HG03457 (cell line): ENCODE results near the gene HCFC1R1.
A peak's percentile ranks its signal among the peaks of the same experiment; 100 is the strongest.

ENCODE experiments used
- ATAC-seq: cut with Tn5 transposase; IDR thresholded peaks from one replicate; pipeline ENCODE4 v1.9.1; 2021; ENCODE audit warnings: moderate number of reproducible peaks; ENCODE audit not compliant: unreplicated experiment

The HCFC1R1 gene

DNA sequence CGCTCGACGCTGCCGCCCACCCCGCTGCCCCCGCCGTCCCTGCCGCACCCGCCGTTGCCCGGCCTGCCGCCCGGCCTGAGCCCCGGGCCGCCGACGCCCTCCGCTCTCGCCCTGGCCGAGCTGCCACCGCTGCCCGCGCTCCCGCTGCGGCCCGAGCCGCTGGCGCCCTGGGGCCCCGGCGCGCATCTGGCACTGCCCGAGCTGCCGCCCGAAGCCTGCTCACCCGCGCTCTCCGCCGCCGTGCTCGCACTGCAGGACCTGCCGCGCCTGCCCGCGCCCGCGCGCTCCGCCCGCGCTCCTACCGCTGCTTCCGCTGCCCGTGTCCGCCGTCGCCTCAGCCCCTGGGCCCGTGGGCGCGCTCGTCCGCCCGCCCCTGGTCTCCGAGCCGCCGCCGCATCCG lies 19.4 kb downstream of the HCFC1R1 start:
- no peak for ATAC-seq

- ATAC-seq, result peak; percentile 83
These were observed 20.0 kb downstream of the HCFC1R1 start for GRCh38 chr16:3003582-3004270.

- ATAC-seq, result no peak
These were observed 22.4 kb downstream of the HCFC1R1 start for GRCh38 chr16:3001316-3001715.

- no peak for ATAC-seq
These were observed 23.2 kb downstream of the HCFC1R1 start for GRCh38 chr16:3000540-3000939.

GRCh38 chr16:2999929-3000328 lies 23.8 kb downstream of the HCFC1R1 start:
- ATAC-seq, result no peak

GRCh38 chr16:2996298-2996697 lies 27.4 kb downstream of the HCFC1R1 start:
- no peak for ATAC-seq

DNA sequence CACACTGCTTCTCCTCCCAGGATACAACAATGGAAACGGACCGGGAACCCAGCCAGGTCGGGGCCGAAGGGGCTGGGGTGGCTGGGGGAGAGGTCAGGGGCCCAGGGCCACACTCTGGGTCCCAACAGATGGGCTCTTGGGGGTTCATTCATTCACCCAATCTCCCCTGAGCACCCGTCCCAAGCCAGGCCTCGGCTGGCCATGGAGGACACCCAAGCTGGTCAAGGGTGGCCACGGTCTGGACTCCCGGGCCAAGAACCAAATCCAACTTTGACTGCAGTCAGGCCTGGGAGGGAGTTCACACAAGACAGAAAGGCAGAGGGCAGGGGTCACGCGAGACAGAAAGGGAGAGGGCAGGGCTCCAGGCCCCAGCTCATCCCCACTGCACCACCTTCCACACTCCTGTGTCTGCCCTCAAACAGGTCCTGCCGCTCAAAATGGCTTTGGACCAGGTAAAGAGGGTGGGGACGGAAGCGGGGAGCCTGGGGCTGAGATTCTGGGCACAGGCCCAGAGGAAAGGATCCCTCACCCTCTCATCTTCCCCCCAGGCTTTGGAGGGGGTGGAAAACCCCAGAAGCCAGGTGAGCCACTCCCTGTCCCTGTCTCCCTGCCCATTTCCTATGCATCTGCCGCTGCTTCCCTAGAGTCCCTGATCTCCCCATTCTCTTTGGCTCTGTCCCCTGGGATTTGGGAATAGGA lies 31.2 kb downstream of the HCFC1R1 start:
- ATAC-seq, result no peak

DNA sequence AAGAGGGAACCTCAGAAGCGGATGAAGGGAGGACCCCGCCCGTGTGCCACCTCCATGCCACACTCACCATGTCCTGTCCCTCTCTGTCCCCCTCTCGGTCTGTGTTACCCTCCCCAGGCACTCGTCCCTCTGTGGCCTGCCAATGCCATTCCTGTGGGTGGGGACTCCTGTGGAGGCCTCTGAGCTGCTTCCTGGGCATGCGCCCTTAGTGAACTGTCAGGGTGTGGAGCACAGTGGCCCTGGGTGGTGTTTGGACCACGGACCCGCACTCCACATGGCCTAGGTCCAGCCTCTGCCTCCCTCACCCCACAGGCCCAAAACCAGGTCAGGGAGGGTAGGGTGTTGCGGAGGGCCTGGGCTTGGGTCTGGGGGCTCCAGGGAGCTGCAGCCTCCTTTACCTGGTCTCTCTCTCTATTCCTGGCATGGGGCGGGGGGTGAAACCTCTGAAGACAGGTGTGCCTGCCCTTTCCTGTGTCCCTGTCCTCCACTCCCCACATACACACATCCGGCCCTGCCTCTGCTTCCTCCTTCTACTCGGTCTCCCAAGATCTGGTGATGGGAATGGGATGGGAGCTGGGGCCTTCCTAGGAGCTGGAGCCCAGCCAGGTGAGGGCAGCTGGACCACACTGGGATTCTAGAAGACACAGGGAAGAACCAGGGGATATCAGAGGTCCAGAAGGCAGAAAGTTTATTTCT lies 32.0 kb downstream of the HCFC1R1 start:
- no peak for ATAC-seq

DNA sequence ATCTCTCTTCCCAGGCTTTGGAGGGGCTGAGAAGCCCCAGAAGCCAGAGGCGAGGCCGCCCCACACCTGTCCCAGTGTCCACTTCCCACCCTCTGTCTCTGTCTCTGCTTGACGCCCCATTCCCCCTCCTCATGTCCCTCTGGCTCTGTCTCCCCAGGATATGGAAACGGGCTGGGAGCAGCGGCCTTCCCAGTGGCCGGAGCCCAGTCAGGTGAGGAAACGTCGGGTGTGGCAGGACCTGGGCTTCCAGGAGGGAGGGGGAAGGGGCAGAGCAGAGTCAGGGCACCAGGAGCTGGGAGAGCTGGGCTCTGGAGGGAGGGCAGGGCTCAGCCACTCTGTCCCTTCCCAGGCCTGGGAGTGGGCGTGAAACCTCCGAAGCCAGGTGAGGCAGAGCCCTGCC lies 32.9 kb downstream of the HCFC1R1 start:
- ATAC-seq, result no peak

DNA sequence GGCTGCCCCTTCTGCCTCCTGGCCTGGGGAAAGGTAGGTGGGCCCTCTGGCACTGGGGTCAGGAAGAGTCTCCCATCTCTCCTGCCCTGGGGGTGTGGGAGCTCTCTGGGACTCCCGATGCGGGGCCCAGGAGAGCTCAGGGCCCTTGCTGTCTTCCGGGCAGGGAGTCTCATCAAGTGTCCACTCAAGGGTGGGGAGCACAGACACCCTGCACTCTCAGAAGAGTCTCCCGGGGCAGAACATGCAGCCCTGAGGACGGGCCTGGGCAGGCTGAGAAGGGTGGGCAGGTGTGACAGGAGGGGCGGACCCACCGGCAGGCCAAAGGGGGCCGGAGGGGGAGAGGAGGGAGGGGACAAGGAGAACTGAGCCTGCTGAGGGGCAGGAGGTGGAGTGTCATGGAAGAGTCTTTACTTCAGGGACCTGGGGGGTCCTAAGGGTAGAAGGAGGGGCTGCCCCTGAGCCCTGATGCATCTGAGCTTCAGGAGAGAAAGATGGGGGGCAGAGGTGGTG lies 35.1 kb downstream of the HCFC1R1 start:
- no peak for ATAC-seq

DNA sequence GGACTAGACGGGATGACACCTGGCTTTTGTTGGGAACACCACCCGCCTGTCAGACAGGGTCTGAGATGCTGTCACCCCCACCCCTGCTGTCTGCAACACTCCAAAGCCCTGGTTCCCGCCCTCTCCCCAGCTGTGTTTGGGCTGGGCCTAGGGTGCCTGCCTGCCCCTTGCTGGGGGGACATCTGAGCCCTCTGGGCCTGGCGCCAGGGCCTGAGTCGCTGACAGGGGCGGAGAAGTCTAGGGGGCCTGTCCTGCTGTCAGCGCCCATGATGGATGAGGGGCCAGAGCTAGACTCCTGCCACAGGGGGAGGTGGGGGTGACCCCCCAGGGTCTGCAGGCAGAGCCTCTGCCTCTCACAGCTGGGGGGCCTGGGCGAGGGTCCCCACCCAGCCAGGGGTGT lies 35.9 kb downstream of the HCFC1R1 start:
- no peak for ATAC-seq

DNA sequence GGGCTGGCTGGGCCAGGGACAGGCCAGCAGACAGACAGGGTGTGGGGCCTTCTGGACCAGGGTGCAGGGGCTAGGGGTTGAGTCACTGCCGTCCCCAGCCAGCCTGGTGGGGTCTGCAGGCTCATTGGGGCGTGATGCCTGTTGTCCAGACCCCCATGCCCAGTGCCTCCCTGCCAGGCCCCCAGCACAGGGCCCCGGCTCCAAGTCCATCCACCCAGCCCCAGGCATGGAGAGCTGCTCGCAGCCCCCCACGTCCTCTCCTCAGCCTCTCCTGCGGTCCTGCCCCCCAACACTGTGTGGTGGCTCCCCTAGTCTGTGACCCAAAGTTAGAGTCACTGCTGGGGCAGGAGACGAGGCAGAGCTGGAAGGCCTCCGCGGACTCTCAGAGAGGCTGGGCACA lies 36.5 kb downstream of the HCFC1R1 start:
- ATAC-seq, result no peak

GRCh38 chr16:2986623-2987188 lies 37.0 kb downstream of the HCFC1R1 start:
- ATAC-seq, result no peak

DNA sequence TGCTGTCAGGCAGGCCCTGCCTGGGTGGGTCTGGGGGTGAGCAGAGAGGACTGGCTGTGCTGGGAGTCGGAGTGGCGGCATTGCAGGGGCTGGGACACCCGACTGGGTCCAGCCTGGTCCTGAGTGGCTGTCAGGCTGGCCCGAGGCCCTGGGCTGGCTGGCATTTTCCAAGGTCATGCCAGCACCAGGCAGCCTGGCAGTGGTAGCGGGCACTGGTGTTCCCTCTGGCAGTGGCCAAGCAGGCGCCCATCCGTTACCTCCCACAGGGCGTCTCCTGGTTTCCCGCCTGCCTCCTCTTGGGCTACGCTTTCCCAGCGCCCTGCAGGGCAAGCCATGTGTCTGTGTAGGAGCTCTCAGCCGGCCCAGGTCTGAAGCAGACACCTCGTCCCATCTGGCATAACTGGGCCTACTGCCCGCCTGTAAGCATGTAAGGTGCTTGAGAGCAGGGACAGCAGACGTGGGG lies 37.8 kb downstream of the HCFC1R1 start:
- no peak for ATAC-seq

DNA sequence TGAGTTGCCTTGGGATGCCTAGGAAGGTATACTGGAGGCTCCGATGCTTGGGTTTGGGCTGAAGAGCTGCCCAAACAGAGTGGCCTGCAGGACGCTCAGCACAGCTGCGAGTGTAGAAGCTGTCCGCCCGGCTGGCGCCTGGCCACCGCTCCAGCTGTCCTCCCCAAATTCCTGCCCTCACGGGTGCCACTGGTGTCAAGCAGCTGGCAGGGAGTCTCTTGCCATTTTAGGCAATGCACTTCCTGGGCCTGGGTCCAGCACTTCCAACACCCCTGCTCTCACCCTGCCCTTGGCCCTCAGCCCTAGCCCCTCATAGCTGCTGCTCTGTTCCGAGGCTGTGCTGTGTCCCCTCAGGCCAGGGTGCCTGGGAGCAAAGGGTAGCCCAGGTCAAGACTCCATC lies 38.3 kb downstream of the HCFC1R1 start:
- ATAC-seq, result no peak

GRCh38 chr16:2983706-2984136 lies 40.0 kb downstream of the HCFC1R1 start:
- ATAC-seq, result no peak

- ATAC-seq, result no peak
These were observed 41.3 kb downstream of the HCFC1R1 start for GRCh38 chr16:2982402-2982801.

- ATAC-seq, result no peak
These were observed 41.9 kb downstream of the HCFC1R1 start for GRCh38 chr16:2981899-2982250.

GRCh38 chr16:2981177-2981898 lies 42.4 kb downstream of the HCFC1R1 start:
- no peak for ATAC-seq

- peak; percentile 48 for ATAC-seq
These were observed 43.2 kb downstream of the HCFC1R1 start, which contains the start of gene PKMYT1 for GRCh38 chr16:2980227-2981176. TSS of gene PKMYT1 (minus strand) at chr16:2980446. CDS start at chr16:2979657, 789 bp downstream.
